SK-N-SH (cell line): ENCODE results near the gene CYP2R1.

ENCODE experiments used
- CTCF ChIP-seq: fragments of 200-600 bp; sonication (generic); IDR thresholded peaks from 2 replicates; pipeline ENCODE4 v1.6.1; 2017; ENCODE audit warnings: antibody characterized with exemption, mild to moderate bottlenecking, moderate library complexity
- EP300 ChIP-seq, 2 experiments: IDR thresholded peaks; 2 replicates each; pipeline versions ENCODE4 v1.4.0 to v1.6.1; 2012; ENCODE audit warnings: borderline replicate concordance in 1 of 2, low read depth in 1 of 2, low read length in 1 of 2
- RFX5 ChIP-seq: IDR thresholded peaks from 2 replicates; pipeline ENCODE4 v1.6.1; 2012; ENCODE audit warnings: mild to moderate bottlenecking, improper control_type of control experiment, low read length
- TF ChIP-seq, protein P1 (sequence below): IDR thresholded peaks from 2 replicates; pipeline ENCODE4 v1.6.1; 2012; ENCODE audit warnings: mild to moderate bottlenecking, low read depth, low read length, moderate library complexity

GRCh38 chr11:14873632-14874031 is 18.4 kb downstream of the CYP2R1 start:
- no peak for TF ChIP-seq CTCF
- TF ChIP-seq, protein P1, sequence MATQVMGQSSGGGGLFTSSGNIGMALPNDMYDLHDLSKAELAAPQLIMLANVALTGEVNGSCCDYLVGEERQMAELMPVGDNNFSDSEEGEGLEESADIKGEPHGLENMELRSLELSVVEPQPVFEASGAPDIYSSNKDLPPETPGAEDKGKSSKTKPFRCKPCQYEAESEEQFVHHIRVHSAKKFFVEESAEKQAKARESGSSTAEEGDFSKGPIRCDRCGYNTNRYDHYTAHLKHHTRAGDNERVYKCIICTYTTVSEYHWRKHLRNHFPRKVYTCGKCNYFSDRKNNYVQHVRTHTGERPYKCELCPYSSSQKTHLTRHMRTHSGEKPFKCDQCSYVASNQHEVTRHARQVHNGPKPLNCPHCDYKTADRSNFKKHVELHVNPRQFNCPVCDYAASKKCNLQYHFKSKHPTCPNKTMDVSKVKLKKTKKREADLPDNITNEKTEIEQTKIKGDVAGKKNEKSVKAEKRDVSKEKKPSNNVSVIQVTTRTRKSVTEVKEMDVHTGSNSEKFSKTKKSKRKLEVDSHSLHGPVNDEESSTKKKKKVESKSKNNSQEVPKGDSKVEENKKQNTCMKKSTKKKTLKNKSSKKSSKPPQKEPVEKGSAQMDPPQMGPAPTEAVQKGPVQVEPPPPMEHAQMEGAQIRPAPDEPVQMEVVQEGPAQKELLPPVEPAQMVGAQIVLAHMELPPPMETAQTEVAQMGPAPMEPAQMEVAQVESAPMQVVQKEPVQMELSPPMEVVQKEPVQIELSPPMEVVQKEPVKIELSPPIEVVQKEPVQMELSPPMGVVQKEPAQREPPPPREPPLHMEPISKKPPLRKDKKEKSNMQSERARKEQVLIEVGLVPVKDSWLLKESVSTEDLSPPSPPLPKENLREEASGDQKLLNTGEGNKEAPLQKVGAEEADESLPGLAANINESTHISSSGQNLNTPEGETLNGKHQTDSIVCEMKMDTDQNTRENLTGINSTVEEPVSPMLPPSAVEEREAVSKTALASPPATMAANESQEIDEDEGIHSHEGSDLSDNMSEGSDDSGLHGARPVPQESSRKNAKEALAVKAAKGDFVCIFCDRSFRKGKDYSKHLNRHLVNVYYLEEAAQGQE: no peak
- TF ChIP-seq EP300 (IDR thresholded peaks at IDR 0.05; ENCODE audit: borderline replicate concordance in 1 of 2, low read depth in 1 of 2, low read length in 1 of 2): no peak
- no peak for TF ChIP-seq RFX5
